C4-2B (cell line): ENCODE data around the gene CHD3.

Experiments used
- ZFX ChIP-seq: fragments of 450-650 bp; IDR thresholded peaks from 2 replicates; pipeline ENCODE4 v1.6.1; 2017
- TF ChIP-seq, protein P1 (sequence below): fragments of 450-650 bp; conservative IDR thresholded peaks from 2 replicates; pipeline ENCODE4 v1.5.1; 2017; ENCODE audit warnings: mild to moderate bottlenecking

DNA sequence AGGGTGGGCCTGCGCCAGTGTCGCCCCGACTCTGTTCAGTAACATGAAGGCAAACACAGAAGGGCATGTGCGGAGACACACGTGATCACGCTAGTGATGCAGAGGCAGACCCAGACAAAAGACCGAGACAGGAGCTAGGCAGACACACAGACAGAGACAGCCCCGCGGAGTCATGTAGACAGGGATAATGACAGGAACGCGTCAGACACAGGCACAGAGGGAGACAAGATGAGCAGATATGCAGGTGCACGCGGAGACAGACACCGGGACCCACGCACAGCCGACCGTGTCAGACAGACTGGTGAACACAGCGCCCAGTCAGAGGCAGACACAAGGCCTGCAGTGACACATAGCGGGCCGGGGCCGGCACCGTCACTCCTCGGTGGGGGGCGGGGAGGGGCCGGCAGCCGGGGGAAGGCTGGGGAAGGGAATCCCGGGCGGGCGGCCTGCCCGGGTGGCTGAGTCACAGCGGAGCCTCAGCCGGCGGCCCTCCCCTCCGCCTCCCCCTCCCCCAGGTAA lies 47.1 kb upstream of the CHD3 start:
- TF ChIP-seq, protein P1, sequence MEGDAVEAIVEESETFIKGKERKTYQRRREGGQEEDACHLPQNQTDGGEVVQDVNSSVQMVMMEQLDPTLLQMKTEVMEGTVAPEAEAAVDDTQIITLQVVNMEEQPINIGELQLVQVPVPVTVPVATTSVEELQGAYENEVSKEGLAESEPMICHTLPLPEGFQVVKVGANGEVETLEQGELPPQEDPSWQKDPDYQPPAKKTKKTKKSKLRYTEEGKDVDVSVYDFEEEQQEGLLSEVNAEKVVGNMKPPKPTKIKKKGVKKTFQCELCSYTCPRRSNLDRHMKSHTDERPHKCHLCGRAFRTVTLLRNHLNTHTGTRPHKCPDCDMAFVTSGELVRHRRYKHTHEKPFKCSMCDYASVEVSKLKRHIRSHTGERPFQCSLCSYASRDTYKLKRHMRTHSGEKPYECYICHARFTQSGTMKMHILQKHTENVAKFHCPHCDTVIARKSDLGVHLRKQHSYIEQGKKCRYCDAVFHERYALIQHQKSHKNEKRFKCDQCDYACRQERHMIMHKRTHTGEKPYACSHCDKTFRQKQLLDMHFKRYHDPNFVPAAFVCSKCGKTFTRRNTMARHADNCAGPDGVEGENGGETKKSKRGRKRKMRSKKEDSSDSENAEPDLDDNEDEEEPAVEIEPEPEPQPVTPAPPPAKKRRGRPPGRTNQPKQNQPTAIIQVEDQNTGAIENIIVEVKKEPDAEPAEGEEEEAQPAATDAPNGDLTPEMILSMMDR = no peak; the same call in 1 of the 2 replicates
- 0 out of 2 replicates have a peak, but pooled peaks have one; percentile 43 for TF ChIP-seq ZFX
